ENCODE results near the gene MRPS33.

DNA sequence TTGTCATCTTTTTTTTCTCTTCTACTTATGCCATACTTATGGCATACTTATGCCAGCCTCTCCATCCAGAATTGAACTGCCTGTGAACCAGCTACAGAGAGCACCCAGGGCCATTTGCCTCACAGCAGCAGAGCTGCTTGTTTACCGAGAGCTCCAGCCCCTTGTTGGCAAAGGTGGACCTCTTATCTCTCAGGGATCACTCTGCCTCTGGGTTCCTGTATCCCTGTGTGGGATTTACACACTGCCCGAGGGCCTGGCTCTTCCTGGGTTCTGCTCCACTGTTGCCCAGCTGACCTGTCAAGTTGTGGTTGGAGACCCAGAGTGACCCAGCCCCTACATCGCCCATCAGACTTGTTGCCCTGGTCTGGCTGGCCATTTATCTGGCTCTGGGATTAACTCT lies 22.3 kb downstream of the MRPS33 start:
- TF ChIP-seq CTCF (conservative IDR thresholded peaks at IDR 0.05; ENCODE audit: low read depth, low read length) (no peak), EZH2phosphoT487 (IDR thresholded peaks at IDR 0.05; ENCODE audit: borderline replicate concordance, low read length) (no peak), EZH2 (IDR thresholded peaks at IDR 0.05; ENCODE audit: low read length, unreplicated experiment) (no peak)

All from PC-3 (cell line).